Measurements from ENCODE around the gene PCDHGB4.
"Not testable (repeated sequence)": the region's sequence is repeated elsewhere in the genome, so short reads cannot be mapped to it uniquely, and the experiment has no call there.

Gene PCDHGB4

GRCh38 chr5:141398608-141399007 is 11.1 kb downstream of the PCDHGB4 start:
- DNase-seq (ENCODE audit: low spot score), result no peak

- DNase-seq (ENCODE audit: low spot score), result no peak
These were observed 12.2 kb downstream of the PCDHGB4 start for GRCh38 chr5:141399555-141400258.

- no peak for DNase-seq (ENCODE audit: low spot score)
These were observed 15.2 kb downstream of the PCDHGB4 start, which contains the start of gene PCDHGA9 for GRCh38 chr5:141402553-141403243. Gene PCDHGA9 (plus strand): TSS chr5:141402778. CDS start chr5:141402953, 175 bp downstream.

GRCh38 chr5:141403387-141403786 is 15.9 kb downstream of the PCDHGB4 start:
- no peak for DNase-seq (ENCODE audit: low spot score)

- DNase-seq (ENCODE audit: low spot score), result not testable (repeated sequence)
These were observed 20.4 kb downstream of the PCDHGB4 start, which contains the start of gene PCDHGB6 for GRCh38 chr5:141407790-141408505. Gene PCDHGB6 (plus strand): TSS chr5:141408021. CDS start chr5:141408203, 182 bp downstream.

GRCh38 chr5:141409598-141410306 is 22.3 kb downstream of the PCDHGB4 start:
- DNase-seq (ENCODE audit: low spot score), result no peak

GRCh38 chr5:141411575-141411974 is 24.1 kb downstream of the PCDHGB4 start:
- DNase-seq (ENCODE audit: low spot score), result no peak

GRCh38 chr5:141412854-141413539 is 25.5 kb downstream of the PCDHGB4 start, which contains the start of gene PCDHGA10:
Gene PCDHGA10 (plus strand): TSS chr5:141412987. CDS start chr5:141413176, 189 bp downstream.
- peak; percentile 82 for DNase-seq (ENCODE audit: low spot score)

- DNase-seq (ENCODE audit: low spot score), result peak; percentile 20
These were observed 26.1 kb downstream of the PCDHGB4 start for GRCh38 chr5:141413540-141414069.

- not testable (repeated sequence) for DNase-seq (ENCODE audit: low spot score)
These were observed 27.2 kb downstream of the PCDHGB4 start for GRCh38 chr5:141414548-141415274.

GRCh38 chr5:141415275-141415618 is 27.7 kb downstream of the PCDHGB4 start:
- not testable (repeated sequence) for DNase-seq (ENCODE audit: low spot score)

- DNase-seq (ENCODE audit: low spot score), result peak; percentile 67
These were observed 30.1 kb downstream of the PCDHGB4 start, which contains the start of gene PCDHGB7 for GRCh38 chr5:141417494-141418172. Gene PCDHGB7 (plus strand): TSS chr5:141417677. CDS start chr5:141417860, 183 bp downstream.

GRCh38 chr5:141419074-141419880 is 31.8 kb downstream of the PCDHGB4 start:
- DNase-seq (ENCODE audit: low spot score), result no peak

GRCh38 chr5:141420855-141421488 is 33.5 kb downstream of the PCDHGB4 start, which contains the start of gene PCDHGA11:
Gene PCDHGA11 (plus strand): TSS chr5:141421051. CDS start chr5:141421228, 177 bp downstream.
- peak; percentile 42 for DNase-seq (ENCODE audit: low spot score)

- no peak for DNase-seq (ENCODE audit: low spot score)
These were observed 34.0 kb downstream of the PCDHGB4 start for GRCh38 chr5:141421489-141421855.

GRCh38 chr5:141422742-141423291 is 35.3 kb downstream of the PCDHGB4 start:
- no peak for DNase-seq (ENCODE audit: low spot score)

- no peak for DNase-seq (ENCODE audit: low spot score)
These were observed 40.4 kb downstream of the PCDHGB4 start for GRCh38 chr5:141427783-141428426.
